Neuronal stem cell (in vitro differentiated cells): ENCODE measurements around the gene GINS1.

Experiments
- DNase-seq: peaks from one replicate; pipeline ENCODE4 v3.0.0-alpha.2; 2013; ENCODE audit warnings: low spot score
- H2AFZ ChIP-seq: one replicate; pipeline ENCODE4 v1.6.1; 2013; ENCODE audit warnings: mild to moderate bottlenecking, low read length, inconsistent platforms
- H2AK5ac ChIP-seq: 2 replicates; pipeline ENCODE4 v1.6.1; 2013; ENCODE audit warnings: low read depth, mild to moderate bottlenecking, inconsistent platforms, low read length, moderate library complexity, mixed read lengths
- H2BK120ac ChIP-seq: 2 replicates; pipeline ENCODE4 v1.6.1; 2013; ENCODE audit warnings: low read depth, mild to moderate bottlenecking, inconsistent platforms, low read length, moderate library complexity, mixed read lengths
- H2BK12ac ChIP-seq: one replicate; pipeline ENCODE4 v1.6.1; 2013; ENCODE audit warnings: low read length, inconsistent platforms
- H2BK15ac ChIP-seq: 2 replicates; pipeline ENCODE4 v1.6.1; 2013; ENCODE audit warnings: mild to moderate bottlenecking, low read length, inconsistent platforms, mixed read lengths
- H2BK5ac ChIP-seq: one replicate; pipeline ENCODE4 v1.6.1; 2013; ENCODE audit warnings: inconsistent platforms, mild to moderate bottlenecking, low read length, moderate library complexity
- H3K14ac ChIP-seq: one replicate; pipeline ENCODE4 v1.6.1; 2013; ENCODE audit warnings: low read length, inconsistent platforms
- H3K18ac ChIP-seq: 2 replicates; pipeline ENCODE4 v1.6.1; 2013; ENCODE audit warnings: low read length, inconsistent platforms
- H3K23ac ChIP-seq: 2 replicates; pipeline ENCODE4 v1.6.1; 2013; ENCODE audit warnings: low read depth, mild to moderate bottlenecking, mixed read lengths, low read length, inconsistent platforms; ENCODE audit not compliant: poor library complexity
- H3K27ac ChIP-seq: replicated peaks from 3 replicates; pipeline ENCODE4 v1.5.1; 2013; ENCODE audit warnings: low read length, inconsistent platforms
- H3K27me3 ChIP-seq, 3 experiments: 2 replicates each; pipeline ENCODE4 v1.6.1; 2013; ENCODE audit warnings: low read length in 3 of 3, mild to moderate bottlenecking in 2 of 3, inconsistent platforms in 1 of 3, low read depth in 1 of 3, mixed read lengths in 1 of 3, moderate library complexity in 1 of 3; ENCODE audit not compliant: control insufficient read depth in 3 of 3, insufficient read depth in 3 of 3
- H3K36me3 ChIP-seq, 2 donors: replicated peaks in 1 of 2; 2 replicates each; pipeline ENCODE4 v1.6.1; 2013; ENCODE audit warnings: low read length in 2 of 2; ENCODE audit not compliant: control insufficient read depth in 2 of 2, insufficient read depth in 2 of 2
- H3K4ac ChIP-seq: 2 replicates; pipeline ENCODE4 v1.6.1; 2013; ENCODE audit warnings: inconsistent platforms, mild to moderate bottlenecking, low read length, moderate library complexity
- H3K4me1 ChIP-seq, 2 donors: 1 replicate in 1 of 2; 2 replicates in 1 of 2; pipeline ENCODE4 v1.6.1; 2013; ENCODE audit warnings: low read length in 2 of 2, low read depth in 1 of 2; ENCODE audit not compliant: control insufficient read depth in 2 of 2, insufficient read depth in 1 of 2
- H3K4me2 ChIP-seq: one replicate; pipeline ENCODE4 v1.6.1; 2013; ENCODE audit warnings: mild to moderate bottlenecking, low read length, inconsistent platforms; ENCODE audit not compliant: insufficient read depth, poor library complexity, severe bottlenecking
- H3K4me3 ChIP-seq, 2 donors: 2 replicates each; pipeline ENCODE4 v1.5.1; 2013; ENCODE audit warnings: low read length in 2 of 2, mild to moderate bottlenecking in 2 of 2, inconsistent platforms in 1 of 2, moderate library complexity in 1 of 2
- H3K79me1 ChIP-seq: one replicate; pipeline ENCODE4 v1.6.1; 2013; ENCODE audit warnings: low read depth, mild to moderate bottlenecking, inconsistent platforms, low read length, moderate library complexity
- H3K9ac ChIP-seq: one replicate; pipeline ENCODE4 v1.6.1; 2013; ENCODE audit warnings: mild to moderate bottlenecking, low read depth, low read length, inconsistent platforms; ENCODE audit not compliant: poor library complexity
- H3K9me3 ChIP-seq, 2 donors: replicated peaks in 1 of 2; 2 replicates each; pipeline versions ENCODE3 to v1.6.1; 2013; ENCODE audit warnings: low read length in 2 of 2, mild to moderate bottlenecking in 2 of 2, inconsistent platforms in 1 of 2, low read depth in 1 of 2, mixed read lengths in 1 of 2, moderate library complexity in 1 of 2; ENCODE audit not compliant: control insufficient read depth in 2 of 2, insufficient read depth in 1 of 2
- H4K8ac ChIP-seq: one replicate; pipeline ENCODE4 v1.6.1; 2013; ENCODE audit warnings: low read depth, mild to moderate bottlenecking, inconsistent platforms, low read length, moderate library complexity
- H4K91ac ChIP-seq: one replicate; pipeline ENCODE4 v1.6.1; 2013; ENCODE audit warnings: low read length, low read depth, mild to moderate bottlenecking, inconsistent platforms; ENCODE audit not compliant: poor library complexity
- WGBS, 2 donors: extraction: QIAGEN DNeasy Blood & Tissue Kit; methylation state at CpG; one replicate each; pipeline ENCODE4 v1.1.7; 2013; ENCODE audit warnings: missing lambda C conversion rate in 2 of 2, mixed read lengths in 1 of 2; ENCODE audit not compliant: insufficient read length in 2 of 2, insufficient replicate concordance in 1 of 2; ENCODE audit errors: extremely low coverage in 2 of 2; 5-methylcytosine and 5-hydroxymethylcytosine counted together

Gene GINS1

GRCh38 chr20:25491446-25492038, 84.1 kb downstream of the GINS1 start:
- Histone ChIP-seq H2AFZ (no peak overlapping the region), H3K4me1 (peaks cover 0 to 3% of the 10 kb centered on the region in 2 donors), H3K4me2 (no peak overlapping the region), H3K27me3 (no peaks in the 10 kb centered on the region), H3K18ac (peak overlapping the region; percentile 77), H3K27ac (no peak overlapping the region), H2AK5ac (no peak overlapping the region), H3K23ac (peak overlapping the region; percentile 97), H3K79me1 (no peaks in the 10 kb centered on the region), H2BK5ac (no peak overlapping the region), H2BK120ac (no peak overlapping the region), H4K91ac (no peak overlapping the region), H3K36me3 (peaks cover 25 to 63% of the 10 kb centered on the region in 2 donors), H3K9me3 (peaks cover 0 to 4% of the 10 kb centered on the region in 2 donors), H3K14ac (peak overlapping the region; percentile 25), H2BK15ac (no peak overlapping the region), H3K4ac (no peak overlapping the region), H2BK12ac (no peak overlapping the region), H3K4me3 (no peak overlapping the region), H4K8ac (no peak overlapping the region), H3K9ac (peak overlapping the region; percentile 24)
- no peak for DNase-seq
- WGBS, 2 donors, result no CpG with 5 or more reads among the region's 12 CpGs

GRCh38 chr20:25493137-25493536, 85.7 kb downstream of the GINS1 start:
- Histone ChIP-seq H3K79me1 (no peaks in the 10 kb centered on the region), H3K4me1 (peaks cover 0 to 3% of the 10 kb centered on the region in 2 donors), H3K18ac (no peak overlapping the region), H3K36me3 (peaks cover 23 to 64% of the 10 kb centered on the region in 2 donors), H2AFZ (no peak overlapping the region), H3K9ac (no peak overlapping the region), H4K8ac (no peak overlapping the region), H4K91ac (no peak overlapping the region), H2BK12ac (no peak overlapping the region), H2AK5ac (no peak overlapping the region), H3K4me2 (no peak overlapping the region), H3K27ac (no peak overlapping the region), H3K4me3 (no peak overlapping the region), H3K27me3 (no peaks in the 10 kb centered on the region), H2BK5ac (no peak overlapping the region), H2BK120ac (no peak overlapping the region), H3K4ac (no peak overlapping the region), H3K9me3 (peaks cover 0 to 4% of the 10 kb centered on the region in 2 donors), H2BK15ac (no peak overlapping the region), H3K14ac (peak overlapping the region; percentile 21), H3K23ac (no peak overlapping the region)
- DNase-seq, result no peak
- WGBS, 2 donors, result no CpG with 5 or more reads among the region's 10 CpGs

GRCh38 chr20:25493748-25494505, 86.5 kb downstream of the GINS1 start:
- H3K36me3 ChIP-seq, result peaks cover 19 to 65% of the 10 kb centered on the region in 2 donors
- no peak overlapping the region for H2AK5ac ChIP-seq

GRCh38 chr20:25494506-25495188, 87.2 kb downstream of the GINS1 start:
- H3K14ac ChIP-seq, result peak overlapping the region; percentile 89
- DNase-seq, result no peak

More at GRCh38 chr20:25493748-25494505, 86.5 kb downstream of the GINS1 start:
- no peak overlapping the region for H3K4ac ChIP-seq
- H3K14ac ChIP-seq, result peak overlapping the region; percentile 89
- no peak overlapping the region for H2BK15ac ChIP-seq
- no peak overlapping the region for H3K27ac ChIP-seq
- no peak overlapping the region for H2BK12ac ChIP-seq
- no peaks in the 10 kb centered on the region for H3K27me3 ChIP-seq
- H3K79me1 ChIP-seq, result no peaks in the 10 kb centered on the region
- peaks cover 0 to 3% of the 10 kb centered on the region in 2 donors for H3K4me1 ChIP-seq
- no peak overlapping the region for H3K4me2 ChIP-seq
- H2AFZ ChIP-seq, result no peak overlapping the region
- peak overlapping the region; percentile 64 for H4K91ac ChIP-seq
- H2BK5ac ChIP-seq, result no peak overlapping the region
- H3K18ac ChIP-seq, result peak overlapping the region; percentile 66
- WGBS, 2 donors, result no CpG with 5 or more reads among the region's 10 CpGs
- peak overlapping the region; percentile 81 for H3K23ac ChIP-seq
- H3K4me3 ChIP-seq, result peak overlapping the region in 1 of 2 donors; percentile 3
- H3K9ac ChIP-seq, result no peak overlapping the region
- peaks cover 0 to 4% of the 10 kb centered on the region in 2 donors for H3K9me3 ChIP-seq
- H2BK120ac ChIP-seq, result peak overlapping the region; percentile 41
- no peak for DNase-seq
- H4K8ac ChIP-seq, result peak overlapping the region; percentile 1

More at GRCh38 chr20:25494506-25495188, 87.2 kb downstream of the GINS1 start:
- Histone ChIP-seq H4K8ac (no peak overlapping the region), H2BK12ac (no peak overlapping the region), H3K27me3 (no peaks in the 10 kb centered on the region), H3K23ac (peak overlapping the region; percentile 75), H2BK15ac (no peak overlapping the region), H3K4ac (no peak overlapping the region), H4K91ac (peak overlapping the region; percentile 64), H2AK5ac (no peak overlapping the region), H3K18ac (peak overlapping the region; percentile 42), H2BK5ac (peak overlapping the region; percentile 44), H3K9ac (no peak overlapping the region), H2AFZ (no peak overlapping the region), H3K36me3 (peaks cover 16 to 65% of the 10 kb centered on the region in 2 donors), H3K27ac (no peak overlapping the region), H3K9me3 (peaks cover 0 to 4% of the 10 kb centered on the region in 2 donors), H2BK120ac (peak overlapping the region; percentile 31), H3K4me2 (no peak overlapping the region), H3K79me1 (no peaks in the 10 kb centered on the region), H3K4me3 (no peak overlapping the region), H3K4me1 (peaks cover 0 to 3% of the 10 kb centered on the region in 2 donors)
- no CpG with 5 or more reads among the region's 17 CpGs for WGBS, 2 donors
